CD14-positive monocyte (primary cell): ENCODE measurements around the gene VANGL1. TPM values are rescaled to one million over a fixed set of nuclear protein-coding genes. Genes with fewer than 3 reads are reported as not detected.
A peak's percentile ranks its signal among the peaks of the same experiment; 100 is the strongest.

Experiments
- DNase-seq, 3 donors: peaks; one replicate each; pipeline ENCODE4 v3.0.0-alpha.2; 2011 to 2022
- H2AFZ ChIP-seq: 2 replicates; pipeline ENCODE4 v1.6.0; 2012; ENCODE audit warnings: mild to moderate bottlenecking, low read depth, low read length, inconsistent platforms; ENCODE audit not compliant: insufficient read depth, poor library complexity, severe bottlenecking
- H3K27ac ChIP-seq, 2 donors: 1 replicate in 1 of 2; 2 replicates in 1 of 2; pipeline ENCODE4 v1.5.1; 2012 to 2013; ENCODE audit warnings: low read length in 2 of 2, control low read depth in 1 of 2, inconsistent platforms in 1 of 2, low read depth in 1 of 2, mild to moderate bottlenecking in 1 of 2
- H3K27me3 ChIP-seq, 2 donors: one replicate each; pipeline versions ENCODE4 v1.6.0 to v1.6.1; 2011 to 2013; ENCODE audit warnings: low read length in 2 of 2; ENCODE audit not compliant: control insufficient read depth in 2 of 2, insufficient read depth in 2 of 2
- H3K36me3 ChIP-seq, 2 donors: replicated peaks in 1 of 2; 1 replicate in 1 of 2; 2 replicates in 1 of 2; pipeline versions ENCODE4 v1.5.1 to v1.6.1; 2012 to 2013; ENCODE audit warnings: low read length in 2 of 2, control low read depth in 1 of 2, inconsistent platforms in 1 of 2, mild to moderate bottlenecking in 1 of 2; ENCODE audit not compliant: insufficient read depth in 2 of 2, control insufficient read depth in 1 of 2
- H3K4me1 ChIP-seq, 2 donors: 1 replicate in 1 of 2; 2 replicates in 1 of 2; pipeline versions ENCODE4 v1.5.1 to v1.6.1; 2012 to 2013; ENCODE audit warnings: low read length in 2 of 2, control low read depth in 1 of 2, inconsistent platforms in 1 of 2, mild to moderate bottlenecking in 1 of 2, moderate library complexity in 1 of 2; ENCODE audit not compliant: insufficient read depth in 2 of 2, control insufficient read depth in 1 of 2
- H3K4me2 ChIP-seq: replicated peaks from 2 replicates; pipeline ENCODE3; 2012; ENCODE audit warnings: low read length, moderate library complexity, mild to moderate bottlenecking; ENCODE audit not compliant: poor library complexity, severe bottlenecking; ENCODE audit errors: extremely low read depth
- H3K4me3 ChIP-seq, 3 experiments: fragments of 200-600 bp in 1 of 3; sonication (generic) in 1 of 3; replicated peaks in 1 of 3; 1 replicate in 2 of 3; 2 replicates in 1 of 3; pipeline ENCODE4 v1.5.1; 2011 to 2013; ENCODE audit warnings: low read length in 3 of 3, mild to moderate bottlenecking in 3 of 3, control low read depth in 2 of 3, low read depth in 2 of 3, inconsistent platforms in 1 of 3, moderate library complexity in 1 of 3
- H3K79me2 ChIP-seq: 2 replicates; pipeline ENCODE4 v1.6.0; 2012; ENCODE audit warnings: mild to moderate bottlenecking, control low read depth, inconsistent platforms, low read length, moderate library complexity; ENCODE audit not compliant: insufficient read depth
- H3K9ac ChIP-seq: 2 replicates; pipeline ENCODE4 v1.6.0; 2017; ENCODE audit warnings: low read length, mild to moderate bottlenecking; ENCODE audit not compliant: insufficient read depth, poor library complexity, severe bottlenecking
- H3K9me3 ChIP-seq, 2 donors: replicated peaks in 1 of 2; 1 replicate in 1 of 2; 2 replicates in 1 of 2; pipeline versions ENCODE4 v1.5.1 to v1.6.1; 2012 to 2013; ENCODE audit warnings: low read length in 2 of 2, control low read depth in 1 of 2; ENCODE audit not compliant: control insufficient read depth in 1 of 2, insufficient read depth in 1 of 2
- H4K20me1 ChIP-seq: 2 replicates; pipeline ENCODE4 v1.6.0; 2012; ENCODE audit warnings: mild to moderate bottlenecking, low read length, control low read depth, moderate library complexity; ENCODE audit not compliant: insufficient read depth
- H3K27ac Mint-ChIP-seq, 7 donors: one replicate each; pipeline ENCODE4 v1.8.0; 2020; ENCODE audit warnings: mild to moderate bottlenecking in 7 of 7, mixed read lengths in 7 of 7, moderate library complexity in 6 of 7, inconsistent platforms in 2 of 7
- H3K27me3 Mint-ChIP-seq, 3 donors: one replicate each; pipeline ENCODE4 v1.8.0; 2021 to 2022; ENCODE audit warnings: low read depth in 3 of 3, mild to moderate bottlenecking in 3 of 3, mixed read lengths in 3 of 3, moderate library complexity in 3 of 3, inconsistent platforms in 1 of 3
- H3K36me3 Mint-ChIP-seq, 2 donors: one replicate each; pipeline ENCODE4 v1.8.0; 2020; ENCODE audit warnings: mixed read lengths in 2 of 2, inconsistent platforms in 1 of 2, mild to moderate bottlenecking in 1 of 2
- H3K4me1 Mint-ChIP-seq: one replicate; pipeline ENCODE4 v1.8.0; 2020; ENCODE audit warnings: mild to moderate bottlenecking, mixed read lengths
- H3K4me3 Mint-ChIP-seq, 2 donors: one replicate each; pipeline ENCODE4 v1.8.0; 2020; ENCODE audit warnings: mild to moderate bottlenecking in 2 of 2, mixed read lengths in 2 of 2, moderate library complexity in 1 of 2
- H3K9me3 Mint-ChIP-seq, 7 donors: one replicate each; pipeline ENCODE4 v1.8.0; 2020 to 2022; ENCODE audit warnings: mixed read lengths in 7 of 7, mild to moderate bottlenecking in 6 of 7, moderate library complexity in 6 of 7, inconsistent platforms in 2 of 7
- WGBS: methylation state at CpG from one replicate; pipeline ENCODE4 v1.1.5; 2013; ENCODE audit warnings: missing lambda C conversion rate; ENCODE audit not compliant: insufficient coverage; 5-methylcytosine and 5-hydroxymethylcytosine counted together
- intact Hi-C, 2 donors: fragments of 100-400 bp; cut with micrococcal nuclease; formaldehyde crosslinking; loops; one replicate each; pipeline versions ENCODE4 v1.15.0 to v1.15.1; 2023
- polyA plus RNA-seq, 3 donors: library from polyadenylated mRNA; depleted of rRNA in 1 of 3; unstranded in 2 of 3; stranded (reverse) in 1 of 3; fragments of 300-500 nt in 2 of 3; fragments of >200 nt in 1 of 3; fragmentation: Illumina TruSeq in 2 of 3; gene quantifications; 1 replicate in 2 of 3; 2 replicates in 1 of 3; pipeline ENCODE4 v1.2.3, GENCODE V29; 2012 to 2021
- TF ChIP-seq, protein P1 (sequence below): fragments of 200-600 bp; IDR thresholded peaks from one replicate; pipeline ENCODE4 v1.8.0; 2022; ENCODE audit warnings: antibody characterized with exemption, mild to moderate bottlenecking

VANGL1 gene
- polyA plus RNA-seq, 3 donors: 0.67 to 2.0 (median 1.3) TPM

- Mint-ChIP-seq H3K27ac (no peak overlapping the region), H3K36me3 (peaks cover 0 to 12% of the 10 kb centered on the region in 2 donors), H3K4me1 (peaks cover 5% of the 10 kb centered on the region), H3K9me3 (peaks cover 0 to 5% (median 0%) of the 10 kb centered on the region in 7 donors), H3K4me3 (no peak overlapping the region), H3K27me3 (no peaks in the 10 kb centered on the region)
- no CpG with 5 or more reads among the region's 1 CpG for WGBS
- no peak for DNase-seq
- Histone ChIP-seq H4K20me1 (no peaks in the 10 kb centered on the region), H3K27me3 (no peaks in the 10 kb centered on the region), H3K79me2 (no peaks in the 10 kb centered on the region), H3K27ac (no peak overlapping the region), H3K36me3 (peaks cover under 1 to 25% of the 10 kb centered on the region in 2 donors), H3K9me3 (no peaks in the 10 kb centered on the region), H3K4me2 (no peak overlapping the region), H2AFZ (no peak overlapping the region), H3K9ac (no peak overlapping the region), H3K4me1 (no peaks in the 10 kb centered on the region), H3K4me3 (no peak overlapping the region)
- TF ChIP-seq, protein P1, sequence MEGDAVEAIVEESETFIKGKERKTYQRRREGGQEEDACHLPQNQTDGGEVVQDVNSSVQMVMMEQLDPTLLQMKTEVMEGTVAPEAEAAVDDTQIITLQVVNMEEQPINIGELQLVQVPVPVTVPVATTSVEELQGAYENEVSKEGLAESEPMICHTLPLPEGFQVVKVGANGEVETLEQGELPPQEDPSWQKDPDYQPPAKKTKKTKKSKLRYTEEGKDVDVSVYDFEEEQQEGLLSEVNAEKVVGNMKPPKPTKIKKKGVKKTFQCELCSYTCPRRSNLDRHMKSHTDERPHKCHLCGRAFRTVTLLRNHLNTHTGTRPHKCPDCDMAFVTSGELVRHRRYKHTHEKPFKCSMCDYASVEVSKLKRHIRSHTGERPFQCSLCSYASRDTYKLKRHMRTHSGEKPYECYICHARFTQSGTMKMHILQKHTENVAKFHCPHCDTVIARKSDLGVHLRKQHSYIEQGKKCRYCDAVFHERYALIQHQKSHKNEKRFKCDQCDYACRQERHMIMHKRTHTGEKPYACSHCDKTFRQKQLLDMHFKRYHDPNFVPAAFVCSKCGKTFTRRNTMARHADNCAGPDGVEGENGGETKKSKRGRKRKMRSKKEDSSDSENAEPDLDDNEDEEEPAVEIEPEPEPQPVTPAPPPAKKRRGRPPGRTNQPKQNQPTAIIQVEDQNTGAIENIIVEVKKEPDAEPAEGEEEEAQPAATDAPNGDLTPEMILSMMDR: no peak
- intact Hi-C loops: no loop called here
These were observed 28.1 kb downstream of the VANGL1 start for GRCh38 chr1:115669886-115670285.

GRCh38 chr1:115670476-115671175 is 28.9 kb downstream of the VANGL1 start:
- peaks cover 0 to 17% of the 10 kb centered on the region in 2 donors for H3K36me3 ChIP-seq
- intact Hi-C loops: no loop called here
- no peak overlapping the region for H3K4me2 ChIP-seq
- H3K9ac ChIP-seq: no peak overlapping the region
- Mint-ChIP-seq H3K9me3 (peaks cover 0 to 5% (median 0%) of the 10 kb centered on the region in 7 donors), H3K4me3 (no peak overlapping the region), H3K36me3 (peaks cover 0 to 12% of the 10 kb centered on the region in 2 donors), H3K27ac (peak overlapping the region in 1 of 7 donors; percentile 35), H3K4me1 (peaks cover 5% of the 10 kb centered on the region), H3K27me3 (no peaks in the 10 kb centered on the region)
- TF ChIP-seq, protein P1: no peak
- no peak overlapping the region for H2AFZ ChIP-seq
- WGBS: 41% methylated on average over 11 of the region's 14 CpGs
- no peaks in the 10 kb centered on the region for H3K79me2 ChIP-seq
- no peaks in the 10 kb centered on the region for H3K4me1 ChIP-seq
- H3K4me3 ChIP-seq: no peak overlapping the region
- no peak for DNase-seq
- H3K27me3 ChIP-seq: no peaks in the 10 kb centered on the region
- H4K20me1 ChIP-seq: no peaks in the 10 kb centered on the region
- no peaks in the 10 kb centered on the region for H3K9me3 ChIP-seq
- H3K27ac ChIP-seq: no peak overlapping the region
